NCI-H1930 (cell line): ENCODE measurements around the gene PCDH20.
"Not testable (repeated sequence)": the region's sequence is repeated elsewhere in the genome, so short reads cannot be mapped to it uniquely, and the experiment has no call there.

Source experiments
- DNase-seq, 2 experiments: peaks; one replicate each; lab custom pipeline; 2025; lab: John Stamatoyannopoulos, UW

The PCDH20 gene, protein sequence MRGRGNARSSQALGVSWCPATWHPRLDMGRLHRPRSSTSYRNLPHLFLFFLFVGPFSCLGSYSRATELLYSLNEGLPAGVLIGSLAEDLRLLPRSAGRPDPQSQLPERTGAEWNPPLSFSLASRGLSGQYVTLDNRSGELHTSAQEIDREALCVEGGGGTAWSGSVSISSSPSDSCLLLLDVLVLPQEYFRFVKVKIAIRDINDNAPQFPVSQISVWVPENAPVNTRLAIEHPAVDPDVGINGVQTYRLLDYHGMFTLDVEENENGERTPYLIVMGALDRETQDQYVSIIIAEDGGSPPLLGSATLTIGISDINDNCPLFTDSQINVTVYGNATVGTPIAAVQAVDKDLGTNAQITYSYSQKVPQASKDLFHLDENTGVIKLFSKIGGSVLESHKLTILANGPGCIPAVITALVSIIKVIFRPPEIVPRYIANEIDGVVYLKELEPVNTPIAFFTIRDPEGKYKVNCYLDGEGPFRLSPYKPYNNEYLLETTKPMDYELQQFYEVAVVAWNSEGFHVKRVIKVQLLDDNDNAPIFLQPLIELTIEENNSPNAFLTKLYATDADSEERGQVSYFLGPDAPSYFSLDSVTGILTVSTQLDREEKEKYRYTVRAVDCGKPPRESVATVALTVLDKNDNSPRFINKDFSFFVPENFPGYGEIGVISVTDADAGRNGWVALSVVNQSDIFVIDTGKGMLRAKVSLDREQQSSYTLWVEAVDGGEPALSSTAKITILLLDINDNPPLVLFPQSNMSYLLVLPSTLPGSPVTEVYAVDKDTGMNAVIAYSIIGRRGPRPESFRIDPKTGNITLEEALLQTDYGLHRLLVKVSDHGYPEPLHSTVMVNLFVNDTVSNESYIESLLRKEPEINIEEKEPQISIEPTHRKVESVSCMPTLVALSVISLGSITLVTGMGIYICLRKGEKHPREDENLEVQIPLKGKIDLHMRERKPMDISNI

DNA sequence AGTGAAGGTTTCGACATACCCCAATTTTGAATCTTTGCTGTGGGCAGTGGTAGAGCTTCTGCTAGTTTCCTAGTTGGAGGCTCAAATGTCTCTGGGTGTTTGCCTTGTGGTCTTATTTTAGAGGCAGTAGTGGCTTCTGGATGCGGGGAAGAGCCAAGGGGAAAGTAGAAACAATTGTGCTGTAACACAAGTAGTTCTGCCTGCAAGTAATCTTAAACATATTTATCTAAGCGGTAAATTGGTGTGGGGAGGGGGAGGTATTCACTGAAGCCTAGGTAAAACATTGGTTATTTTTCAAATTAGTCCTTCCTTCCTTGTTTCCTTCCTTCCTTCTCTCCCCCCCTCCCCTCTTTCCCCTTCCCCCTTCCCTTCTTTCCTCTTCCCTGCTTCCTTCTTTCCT, at the start of gene PCDH20:
Gene PCDH20 (minus strand): TSS at position 101 of the 400 bp plus-strand sequence. CDS start 691 bp downstream, outside the sequence.
- DNase-seq, result no peak

DNA sequence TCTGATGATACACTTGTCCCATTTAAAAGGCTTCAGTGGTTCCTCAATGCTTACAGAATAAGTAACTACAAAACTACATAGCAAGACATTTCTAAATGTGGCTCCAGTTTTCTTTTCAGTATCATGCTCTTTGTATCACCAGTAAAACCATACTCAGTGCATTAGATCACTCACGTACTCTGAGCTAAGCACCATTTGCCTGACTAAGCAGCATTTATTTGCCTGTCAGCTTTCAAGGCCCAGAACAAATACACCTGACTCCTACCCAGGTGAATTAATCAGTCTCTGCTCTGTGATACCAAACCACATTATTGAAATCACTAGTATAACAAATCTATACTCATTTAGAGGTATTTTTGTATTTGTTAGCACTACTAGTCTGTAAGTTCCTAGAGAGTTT, 47.4 kb upstream of the PCDH20 start:
- DNase-seq, result peak; percentile 23 to 65

DNA sequence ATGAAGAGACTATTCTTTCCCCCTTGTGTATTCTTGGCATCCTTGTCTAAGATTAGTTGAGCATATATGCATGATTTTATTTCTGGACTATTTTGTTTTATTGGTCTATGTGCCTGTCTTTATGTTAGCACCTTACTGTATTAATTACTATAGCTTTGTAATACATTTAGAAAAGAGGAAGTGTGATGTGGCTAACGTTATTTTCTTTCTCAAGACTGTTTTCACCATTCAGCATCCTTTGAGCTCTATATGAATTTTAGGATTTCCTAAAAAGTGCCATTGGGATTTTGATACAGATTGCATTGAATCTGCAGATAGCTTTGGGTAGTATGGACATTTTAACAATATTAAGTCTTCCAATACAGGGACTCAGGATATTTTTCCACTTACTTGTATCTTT, 37.5 kb upstream of the PCDH20 start:
- no peak for DNase-seq

DNA sequence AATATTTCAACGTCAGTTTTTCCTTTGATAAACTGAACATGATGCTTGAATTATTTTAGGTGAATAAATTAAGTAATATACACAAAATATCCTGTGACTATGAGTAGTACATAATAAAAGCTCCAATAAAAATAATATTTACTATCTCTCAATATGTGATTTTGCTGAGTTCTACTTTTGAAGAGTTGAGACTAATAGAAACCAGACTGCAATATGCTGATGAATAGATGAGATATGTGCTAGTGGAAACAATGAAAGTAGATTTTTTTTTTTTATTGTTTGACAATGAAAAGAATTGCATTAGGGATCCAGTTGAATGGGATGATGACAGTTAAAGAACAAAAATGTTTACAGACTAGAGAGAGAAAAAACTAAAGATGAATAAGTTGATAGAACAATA, 16.4 kb upstream of the PCDH20 start:
- no peak for DNase-seq

DNA sequence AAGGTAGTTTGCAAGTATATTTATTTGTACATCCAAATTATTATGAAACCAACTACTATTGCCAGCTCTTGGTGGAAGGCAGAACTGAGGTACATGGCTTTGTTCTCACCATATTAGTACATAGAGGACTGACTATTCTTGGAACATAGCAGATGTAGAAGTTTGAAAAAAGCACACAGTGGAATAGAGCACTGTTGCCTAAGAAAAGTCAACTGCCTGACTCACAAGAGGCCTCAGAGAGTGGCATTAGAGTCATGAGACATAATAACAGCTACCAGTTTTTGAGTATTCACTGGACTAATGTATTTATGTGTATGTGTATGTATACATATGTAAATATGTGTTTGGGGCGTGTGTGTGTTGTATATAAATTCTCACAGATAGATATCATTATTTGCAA, 8.3 kb upstream of the PCDH20 start:
- DNase-seq, result no peak

DNA sequence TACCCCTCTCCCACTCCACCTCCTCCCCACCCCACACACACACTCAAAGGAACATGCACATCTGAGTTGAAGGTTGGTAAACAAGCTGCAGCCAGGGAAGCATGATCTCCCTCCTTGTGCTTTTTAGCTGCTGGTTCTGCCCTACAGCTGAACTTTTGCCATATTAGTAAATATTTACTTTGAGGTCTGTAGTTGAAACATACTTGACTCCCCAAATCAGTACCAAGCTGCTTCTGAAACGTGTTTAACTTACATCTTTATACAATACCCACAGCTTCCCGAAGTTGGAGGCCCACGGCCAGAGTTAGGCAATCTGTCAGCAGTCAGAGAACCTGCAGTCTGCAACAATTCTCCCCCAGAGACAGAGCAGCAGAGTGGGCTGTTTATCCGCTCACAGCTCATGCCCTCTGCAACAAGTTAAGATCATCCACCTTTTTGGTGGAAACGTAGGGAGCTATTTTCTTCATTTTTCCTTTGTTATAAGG, 1.5 kb upstream of the PCDH20 start:
- no peak for DNase-seq

DNA sequence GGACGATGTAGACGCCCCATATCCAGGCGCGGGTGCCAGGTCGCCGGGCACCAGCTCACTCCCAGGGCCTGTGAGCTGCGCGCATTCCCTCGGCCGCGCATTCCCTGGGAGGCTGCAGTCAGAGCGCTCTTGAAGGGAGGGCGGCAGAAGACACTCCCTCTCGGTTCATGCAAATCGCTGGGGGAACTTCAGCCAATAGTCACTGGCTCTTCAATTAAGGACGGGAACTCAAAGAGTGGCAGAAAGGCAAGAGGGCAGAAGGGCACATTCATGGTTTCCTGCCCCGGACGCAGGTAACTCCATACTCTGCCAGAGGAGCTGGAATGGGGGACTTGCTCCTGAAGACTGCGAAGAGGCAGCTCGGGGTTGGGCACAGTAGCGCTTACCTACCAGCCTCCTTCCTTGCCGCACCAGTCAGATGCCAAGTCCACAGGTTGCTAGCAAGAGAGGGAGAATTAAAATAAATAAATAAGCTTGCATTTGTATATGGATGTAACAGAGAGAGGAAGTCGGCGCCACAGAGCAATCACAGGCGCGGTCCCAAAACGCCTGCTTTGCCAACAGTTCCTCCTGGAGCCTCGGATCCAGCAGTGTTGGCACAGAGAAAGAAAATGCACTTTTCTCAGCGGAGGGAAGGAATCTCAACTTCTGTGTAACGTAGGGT, 459 bp downstream of the PCDH20 start:
- peak in 1 of 2 experiments; percentile 8 for DNase-seq

DNA sequence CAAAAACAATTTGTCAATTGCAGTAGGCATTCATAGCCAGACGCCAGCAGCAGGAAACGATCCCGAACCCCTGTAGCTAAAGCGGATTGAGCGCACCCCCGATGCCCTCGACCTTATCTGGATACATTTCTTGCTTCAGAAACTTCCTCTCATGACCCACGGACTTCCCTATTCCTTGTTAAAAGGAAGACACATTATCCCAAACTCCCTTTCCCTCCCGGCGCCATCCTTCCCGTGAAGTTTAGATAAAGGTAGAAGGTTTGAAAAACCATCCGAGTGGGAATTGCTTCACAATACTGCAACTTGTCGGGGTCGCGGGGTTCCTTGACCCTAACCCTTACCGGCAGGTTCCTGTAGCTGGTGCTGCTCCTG, 977 bp downstream of the PCDH20 start:
- DNase-seq, result no peak

DNA sequence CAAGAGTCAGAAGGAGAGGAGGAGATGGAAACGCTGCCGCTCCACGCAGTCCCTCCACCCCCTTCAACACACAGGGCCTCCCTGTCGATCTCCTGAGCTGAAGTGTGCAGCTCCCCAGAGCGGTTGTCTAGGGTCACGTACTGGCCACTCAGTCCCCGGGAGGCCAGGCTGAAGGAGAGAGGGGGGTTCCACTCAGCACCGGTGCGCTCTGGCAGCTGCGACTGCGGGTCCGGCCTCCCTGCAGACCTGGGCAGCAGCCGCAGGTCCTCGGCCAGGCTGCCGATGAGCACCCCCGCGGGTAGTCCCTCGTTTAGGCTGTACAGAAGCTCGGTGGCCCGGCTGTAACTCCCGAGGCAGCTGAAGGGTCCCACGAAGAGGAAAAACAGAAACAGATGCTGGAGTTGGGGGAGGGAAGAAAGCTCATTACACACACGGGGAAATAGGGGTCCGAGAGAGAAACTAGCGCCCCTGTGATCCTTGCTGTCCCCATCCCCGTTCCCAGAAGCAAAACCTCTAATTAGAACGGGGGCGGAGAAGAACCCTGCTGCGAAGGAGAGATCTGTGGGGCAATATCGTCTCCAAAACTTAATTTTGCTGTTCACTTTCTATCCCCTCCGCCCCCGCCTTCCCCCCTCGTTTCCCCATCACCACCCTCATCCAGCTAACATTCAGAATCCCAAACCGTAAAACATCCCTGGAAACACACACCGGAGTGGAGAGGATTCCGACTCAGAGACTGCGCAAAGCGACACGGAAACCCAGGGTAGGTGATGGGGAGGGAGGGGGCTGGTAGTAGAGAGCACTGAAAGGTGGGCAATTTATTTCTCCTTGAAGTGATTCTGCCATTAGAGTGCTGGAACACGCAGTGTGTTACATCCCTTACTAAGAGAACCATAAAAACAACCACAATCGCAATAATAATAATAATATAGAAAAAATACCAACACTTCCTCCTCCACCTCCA, 1.8 kb downstream of the PCDH20 start:
- no peak for DNase-seq

DNA sequence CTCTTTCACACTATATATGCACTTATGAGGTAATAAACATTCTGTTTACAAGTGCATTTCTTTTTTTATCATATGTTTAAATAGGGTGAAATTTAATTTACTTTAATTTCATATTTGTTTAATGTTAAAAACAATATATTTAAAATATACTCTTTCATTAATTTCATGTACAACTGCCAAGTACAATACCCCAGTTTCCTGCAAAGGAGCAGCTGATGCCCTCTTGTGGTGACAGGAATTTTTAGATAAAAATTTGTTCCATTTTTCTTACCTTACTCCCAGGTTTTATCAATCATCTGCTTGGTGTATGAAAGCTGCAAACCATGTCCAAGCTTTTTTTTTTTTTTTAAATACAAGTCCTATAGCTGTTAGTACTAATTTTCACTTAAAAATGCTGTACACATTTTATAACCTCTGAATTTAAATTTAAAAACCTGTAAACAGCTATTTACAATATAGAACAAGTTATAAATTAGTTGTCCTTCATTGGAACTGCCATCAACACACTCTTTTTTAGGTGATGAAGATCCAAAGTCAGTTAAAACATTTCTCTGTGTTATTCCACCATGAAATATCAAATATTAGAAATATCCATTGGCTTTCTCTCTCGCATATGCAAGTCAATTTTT, 4.9 kb downstream of the PCDH20 start:
- no peak for DNase-seq

DNA sequence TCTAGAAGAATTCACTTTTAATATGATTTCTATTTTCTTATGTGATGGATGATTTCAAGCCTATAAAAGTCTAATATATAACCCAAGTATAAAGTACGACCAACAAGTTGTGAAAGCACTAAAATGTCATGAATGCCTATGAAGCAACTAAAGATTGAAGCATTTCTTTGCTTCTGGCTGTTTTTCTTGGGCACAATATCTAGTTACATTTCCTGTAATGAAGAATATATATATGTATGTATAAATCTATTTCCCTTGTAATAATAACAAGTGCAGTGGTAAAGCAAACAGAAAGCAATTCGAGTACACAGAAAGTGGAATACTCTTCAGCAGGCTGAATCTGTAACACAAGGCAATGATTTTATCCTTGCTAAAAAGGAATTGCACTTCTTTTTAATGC, 5.4 kb downstream of the PCDH20 start:
- no peak for DNase-seq

DNA sequence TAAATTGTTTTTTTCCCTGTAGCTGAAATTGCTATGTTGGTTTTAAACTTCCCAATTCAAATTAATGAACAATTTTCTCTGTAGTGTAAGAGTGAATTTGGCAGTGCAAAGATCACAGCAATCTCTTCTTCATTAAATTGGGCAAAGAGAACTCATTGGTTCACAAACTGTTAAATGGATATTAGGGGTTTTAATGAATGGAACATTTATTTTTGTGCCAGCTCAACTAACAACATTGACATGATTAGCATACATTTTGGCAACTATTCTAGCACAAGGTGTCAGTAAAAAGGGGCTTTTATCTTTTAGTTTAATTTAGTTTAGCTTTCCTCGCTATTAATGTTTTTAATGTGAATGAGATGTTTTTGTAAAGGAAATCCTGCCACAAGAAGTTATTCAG, 7.1 kb downstream of the PCDH20 start:
- no peak for DNase-seq

DNA sequence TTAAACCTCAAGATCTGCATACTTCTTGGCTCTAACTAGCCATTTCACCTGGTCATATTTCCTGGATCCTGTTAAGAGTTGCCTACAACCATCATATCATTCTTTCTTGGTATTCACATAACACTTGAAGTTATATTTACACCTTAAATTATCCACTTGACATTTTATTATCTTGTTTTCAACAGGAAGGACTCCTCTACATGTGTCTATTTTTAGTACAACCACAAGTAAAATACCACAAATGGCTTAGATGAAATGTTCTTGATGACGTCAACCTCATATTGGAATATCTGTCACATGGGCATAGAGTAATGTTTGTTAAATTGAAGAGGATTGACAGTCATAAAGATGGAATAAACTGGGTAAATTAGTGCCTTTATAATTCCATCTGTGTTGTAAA, 9.4 kb downstream of the PCDH20 start:
- no peak for DNase-seq

DNA sequence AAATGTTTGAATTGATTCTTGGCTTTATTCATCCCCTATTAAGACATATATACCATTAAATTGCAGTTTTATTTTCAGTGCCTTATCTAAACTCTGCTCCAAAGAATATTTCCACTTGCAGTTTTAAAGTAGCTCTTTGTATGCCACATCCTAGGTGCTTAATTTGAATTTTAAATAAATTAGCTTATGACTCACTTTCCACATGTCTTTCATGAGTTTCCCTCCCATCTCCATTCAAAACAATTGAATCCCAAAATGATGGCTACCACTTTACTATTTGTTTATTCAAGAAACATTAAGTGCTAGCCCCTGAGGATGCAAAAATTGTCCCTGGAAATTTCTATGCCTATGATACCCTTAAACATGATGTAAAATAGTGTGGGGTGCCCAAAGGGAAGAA, 19.5 kb downstream of the PCDH20 start:
- DNase-seq, result no peak

DNA sequence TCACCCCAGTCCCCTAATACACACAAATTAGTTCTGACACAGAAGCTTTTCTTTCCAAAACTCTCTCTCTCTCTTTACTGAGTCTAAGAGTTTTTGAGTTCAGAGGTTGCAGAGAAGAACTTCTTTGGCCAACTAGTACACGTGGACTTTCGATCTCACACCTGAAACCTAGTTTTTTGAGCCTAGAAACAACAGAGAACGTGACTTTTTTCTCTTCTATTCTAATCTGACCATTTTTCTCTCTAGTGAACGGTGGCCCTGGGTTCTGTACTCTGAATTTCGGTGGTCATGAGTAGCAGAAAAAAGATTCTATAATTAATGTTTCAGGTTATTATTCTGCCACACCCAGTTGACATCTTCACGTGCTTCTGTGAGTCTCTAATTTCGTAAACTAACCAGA, 24.2 kb downstream of the PCDH20 start:
- no peak for DNase-seq

DNA sequence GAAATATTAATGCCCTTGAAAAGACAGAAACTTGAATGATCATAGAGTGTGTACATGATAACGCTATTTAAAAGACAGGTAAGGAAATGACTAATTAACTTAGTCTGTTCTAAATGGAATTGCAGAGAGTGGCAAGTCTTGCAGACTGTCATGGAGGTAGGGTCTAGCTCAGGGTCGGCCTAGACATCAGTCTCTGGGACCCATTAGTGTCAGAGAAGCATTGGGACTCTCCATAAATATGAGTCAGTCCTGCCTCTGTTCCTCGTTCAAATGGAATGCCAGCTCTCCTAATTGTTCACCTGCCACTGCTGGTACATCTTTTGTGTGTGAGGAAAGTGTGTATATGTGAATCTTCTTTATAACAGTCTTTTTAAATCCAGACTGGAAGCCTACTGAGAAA, 28.0 kb downstream of the PCDH20 start:
- no peak for DNase-seq

DNA sequence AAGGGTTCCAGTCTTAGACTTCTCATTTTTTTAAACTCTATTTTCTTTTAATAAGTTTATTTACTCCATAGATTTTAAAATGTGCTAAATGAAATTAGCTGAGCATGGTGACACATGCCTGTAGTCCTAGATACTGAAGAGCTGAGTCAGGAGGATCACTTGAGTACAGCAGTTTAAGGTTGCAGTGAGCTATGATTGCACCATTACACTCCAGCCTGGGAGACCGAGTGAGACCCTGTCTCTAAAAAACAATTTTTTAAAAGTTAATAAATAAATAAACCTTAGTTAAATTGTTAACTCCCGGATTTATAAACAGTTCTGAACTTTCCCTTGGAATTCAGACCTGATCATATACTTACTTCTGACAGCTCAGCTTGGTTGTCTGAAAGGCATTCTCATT, 32.5 kb downstream of the PCDH20 start:
- DNase-seq, result no peak

DNA sequence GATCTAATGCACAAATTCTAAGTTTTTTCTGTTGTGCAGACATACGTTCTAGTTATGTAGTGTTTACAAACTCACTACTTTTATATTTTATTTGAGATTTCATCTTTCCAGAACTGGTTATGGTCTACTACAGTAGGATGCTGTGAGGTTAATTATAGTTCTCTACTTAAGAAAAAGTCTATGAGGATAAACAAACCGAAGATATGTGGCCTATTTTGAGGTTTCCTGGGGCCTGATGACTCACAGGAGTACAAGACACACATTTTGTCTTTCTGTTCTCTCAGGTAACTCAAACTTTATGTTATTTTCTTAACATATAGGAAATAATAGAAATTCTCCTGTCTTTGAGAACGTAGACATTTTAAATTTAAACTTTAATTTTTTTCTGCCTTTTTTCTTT, 45.1 kb downstream of the PCDH20 start:
- no peak for DNase-seq

DNA sequence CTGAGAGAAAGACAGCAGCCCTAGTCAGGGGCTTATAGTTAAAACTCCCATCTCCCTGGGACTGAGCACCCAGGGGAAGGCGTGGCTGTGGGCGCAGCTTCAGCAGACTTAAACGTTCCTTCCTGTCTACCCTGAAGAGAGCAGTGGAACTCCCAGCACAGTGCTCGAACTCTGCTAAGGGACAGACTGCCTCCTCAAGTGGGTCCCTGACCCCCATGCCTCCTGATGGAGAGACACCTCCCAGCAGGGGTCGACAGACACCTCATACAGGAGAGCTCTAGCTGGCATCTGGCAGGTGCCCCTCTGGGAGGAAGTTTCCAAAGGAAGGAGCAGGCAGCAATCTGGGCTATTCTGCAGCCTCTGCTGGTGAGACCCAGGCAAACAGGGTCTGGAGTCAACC, 51.0 kb downstream of the PCDH20 start:
- DNase-seq, result not testable (repeated sequence)

DNA sequence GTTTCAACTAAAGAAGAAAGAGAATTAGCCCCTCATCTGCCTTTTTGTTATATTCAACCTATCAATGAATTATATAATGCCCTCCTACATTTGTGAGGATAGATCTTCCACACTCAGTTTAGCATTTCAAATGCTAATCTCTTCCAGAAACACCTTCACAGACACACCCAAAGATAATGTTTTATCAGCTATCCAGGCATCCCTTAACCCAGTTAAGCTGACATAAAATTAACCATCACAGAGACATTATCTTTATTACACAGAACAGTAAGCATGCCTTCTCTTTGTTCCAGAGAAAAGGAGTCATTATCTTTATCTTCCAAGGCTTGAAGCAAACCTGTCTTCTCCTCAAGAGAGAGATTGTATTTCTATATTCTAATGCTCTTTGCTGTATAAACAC, 53.1 kb downstream of the PCDH20 start:
- no peak for DNase-seq
